Endothelial cell (in vitro differentiated cells): ENCODE results near the gene KDM4C. TPM values are rescaled to one million over a fixed set of nuclear protein-coding genes. Genes with fewer than 3 reads are reported as not detected.
"Not testable (repeated sequence)": the region's sequence is repeated elsewhere in the genome, so short reads cannot be mapped to it uniquely, and the experiment has no call there.

Source experiments
- DNase-seq: peaks from one replicate; pipeline ENCODE4 v3.0.0; 2021; ENCODE audit warnings: low spot score
- H3K27ac Mint-ChIP-seq: one replicate; pipeline ENCODE4 v1.8.0; 2021; ENCODE audit warnings: mixed read lengths, inconsistent platforms; ENCODE audit not compliant: unreplicated experiment
- H3K27me3 Mint-ChIP-seq: one replicate; pipeline ENCODE4 v1.8.0; 2021; ENCODE audit warnings: mild to moderate bottlenecking, moderate library complexity, mixed read lengths, inconsistent platforms; ENCODE audit not compliant: unreplicated experiment
- H3K36me3 Mint-ChIP-seq: one replicate; pipeline ENCODE4 v1.8.0; 2021; ENCODE audit warnings: mild to moderate bottlenecking, low read depth, mixed read lengths, inconsistent platforms; ENCODE audit not compliant: unreplicated experiment
- H3K4me1 Mint-ChIP-seq: one replicate; pipeline ENCODE4 v1.8.0; 2021; ENCODE audit warnings: mild to moderate bottlenecking, mixed read lengths, inconsistent platforms; ENCODE audit not compliant: unreplicated experiment
- H3K4me3 Mint-ChIP-seq: one replicate; pipeline ENCODE4 v1.8.0; 2021; ENCODE audit warnings: mild to moderate bottlenecking, mixed read lengths, inconsistent platforms; ENCODE audit not compliant: unreplicated experiment
- H3K9me3 Mint-ChIP-seq: one replicate; pipeline ENCODE4 v1.8.0; 2021; ENCODE audit warnings: mixed read lengths, inconsistent platforms; ENCODE audit not compliant: unreplicated experiment
- CTCF ChIP-seq: fragments of 200-600 bp; sonication (generic); IDR thresholded peaks from one replicate; pipeline ENCODE4 v1.5.0; 2021; ENCODE audit warnings: antibody characterized with exemption; ENCODE audit not compliant: unreplicated experiment
- total RNA-seq: library from RNA; stranded (reverse); fragmentation: NEBNext Ultra II Directional; extraction: Animal tissue kit (Norgen Biotek cat#: 25700); gene quantifications from one replicate; pipeline ENCODE4 v1.2.1, GENCODE V29; 2021; ENCODE audit not compliant: unreplicated experiment

KDM4C gene
- total RNA-seq, 1 donor from 2014 or later, result 21.0 TPM

- no peak overlapping the region for H3K27ac Mint-ChIP-seq
- H3K27me3 Mint-ChIP-seq, result peaks cover 2% of the 10 kb centered on the region
These were observed 6.8 kb downstream of the KDM4C start for GRCh38 chr9:6764523-6764922.

GRCh38 chr9:6764950-6765349 lies 7.2 kb downstream of the KDM4C start:
- DNase-seq, result no peak
- no peak overlapping the region for H3K4me3 Mint-ChIP-seq
- H3K27ac Mint-ChIP-seq, result no peak overlapping the region
- no peaks in the 10 kb centered on the region for H3K4me1 Mint-ChIP-seq
- H3K36me3 Mint-ChIP-seq, result no peaks in the 10 kb centered on the region
- no peaks in the 10 kb centered on the region for H3K9me3 Mint-ChIP-seq
- no peak for TF ChIP-seq CTCF
- H3K27me3 Mint-ChIP-seq, result peaks cover 1% of the 10 kb centered on the region

More at GRCh38 chr9:6764523-6764922, 6.8 kb downstream of the KDM4C start:
- H3K9me3 Mint-ChIP-seq, result no peaks in the 10 kb centered on the region
- no peak for DNase-seq
- H3K36me3 Mint-ChIP-seq, result no peaks in the 10 kb centered on the region
- H3K4me3 Mint-ChIP-seq, result no peak overlapping the region
- H3K4me1 Mint-ChIP-seq, result no peaks in the 10 kb centered on the region
- no peak for TF ChIP-seq CTCF

- no peak for TF ChIP-seq CTCF
- Mint-ChIP-seq H3K9me3 (no peaks in the 10 kb centered on the region), H3K27ac (no peak overlapping the region), H3K4me1 (no peaks in the 10 kb centered on the region), H3K36me3 (no peaks in the 10 kb centered on the region), H3K27me3 (no peaks in the 10 kb centered on the region), H3K4me3 (no peak overlapping the region)
- DNase-seq, result no peak
These were observed 7.6 kb downstream of the KDM4C start for GRCh38 chr9:6765396-6765795.

- no peaks in the 10 kb centered on the region for H3K36me3 Mint-ChIP-seq
- TF ChIP-seq CTCF, result no peak
- no peaks in the 10 kb centered on the region for H3K4me1 Mint-ChIP-seq
- H3K4me3 Mint-ChIP-seq, result no peak overlapping the region
- no peaks in the 10 kb centered on the region for H3K27me3 Mint-ChIP-seq
- DNase-seq, result no peak
- no peaks in the 10 kb centered on the region for H3K9me3 Mint-ChIP-seq
- no peak overlapping the region for H3K27ac Mint-ChIP-seq
These were observed 8.8 kb downstream of the KDM4C start for GRCh38 chr9:6766606-6767005.

- H3K27me3 Mint-ChIP-seq, H3K27ac Mint-ChIP-seq, H3K36me3 Mint-ChIP-seq, H3K9me3 Mint-ChIP-seq, DNase-seq, H3K4me1 Mint-ChIP-seq, H3K4me3 Mint-ChIP-seq: not testable (repeated sequence)
These were observed 10.8 kb downstream of the KDM4C start for GRCh38 chr9:6768587-6768986.

- Mint-ChIP-seq H3K36me3 (no peaks in the 10 kb centered on the region), H3K4me3 (no peak overlapping the region), H3K27ac (no peak overlapping the region), H3K4me1 (no peaks in the 10 kb centered on the region), H3K27me3 (no peaks in the 10 kb centered on the region), H3K9me3 (no peaks in the 10 kb centered on the region)
- no peak for TF ChIP-seq CTCF
- DNase-seq, result no peak
These were observed 13.9 kb downstream of the KDM4C start for GRCh38 chr9:6771722-6772121.
